ENCODE measurements around the gene KCTD4.
"Not testable (repeated sequence)": the region's sequence is repeated elsewhere in the genome, so short reads cannot be mapped to it uniquely, and the experiment has no call there.

The KCTD4 gene

GRCh38 chr13:45200701-45201232 lies at the start of gene KCTD4:
Gene KCTD4, minus strand, starts transcription at chr13:45201045. Its CDS starts 6,478 bp downstream, at chr13:45194567.
- DNase-seq: no peak

- DNase-seq: no peak
These were observed 48.8 kb upstream of the KCTD4 start for GRCh38 chr13:45249662-45250061.

GRCh38 chr13:45244736-45245135 lies 43.9 kb upstream of the KCTD4 start:
- not testable (repeated sequence) for DNase-seq

- no peak for DNase-seq
These were observed 42.2 kb upstream of the KCTD4 start for GRCh38 chr13:45243077-45243476.

GRCh38 chr13:45242524-45242923 lies 41.7 kb upstream of the KCTD4 start:
- DNase-seq: no peak

GRCh38 chr13:45242070-45242469 lies 41.2 kb upstream of the KCTD4 start:
- no peak for DNase-seq

- DNase-seq: no peak
These were observed 39.3 kb upstream of the KCTD4 start for GRCh38 chr13:45240143-45240542.

GRCh38 chr13:45238945-45239795 lies 38.3 kb upstream of the KCTD4 start:
- DNase-seq: no peak

- no peak for DNase-seq
These were observed 31.7 kb upstream of the KCTD4 start for GRCh38 chr13:45232591-45232990.

GRCh38 chr13:45231722-45232121 lies 30.9 kb upstream of the KCTD4 start:
- no peak for DNase-seq

GRCh38 chr13:45231305-45231704 lies 30.5 kb upstream of the KCTD4 start:
- DNase-seq: no peak

- no peak for DNase-seq
These were observed 28.3 kb upstream of the KCTD4 start for GRCh38 chr13:45229172-45229571.

- no peak for DNase-seq
These were observed 27.2 kb upstream of the KCTD4 start for GRCh38 chr13:45228002-45228401.

GRCh38 chr13:45226024-45226423 lies 25.2 kb upstream of the KCTD4 start:
- DNase-seq: no peak

- DNase-seq: no peak
These were observed 24.5 kb upstream of the KCTD4 start for GRCh38 chr13:45225370-45225769.

- DNase-seq: no peak
These were observed 23.3 kb upstream of the KCTD4 start for GRCh38 chr13:45224176-45224575.

GRCh38 chr13:45222919-45223318 lies 22.1 kb upstream of the KCTD4 start:
- DNase-seq: no peak

GRCh38 chr13:45222516-45222915 lies 21.7 kb upstream of the KCTD4 start:
- DNase-seq: no peak

GRCh38 chr13:45220403-45220802 lies 19.6 kb upstream of the KCTD4 start:
- no peak for DNase-seq

GRCh38 chr13:45219938-45220375 lies 19.1 kb upstream of the KCTD4 start:
- no peak for DNase-seq

GRCh38 chr13:45219123-45219891 lies 18.5 kb upstream of the KCTD4 start:
- DNase-seq: no peak

GRCh38 chr13:45218689-45219088 lies 17.8 kb upstream of the KCTD4 start:
- DNase-seq: no peak

GRCh38 chr13:45216193-45216592 lies 15.3 kb upstream of the KCTD4 start:
- DNase-seq: no peak

Data from CD4-positive, alpha-beta T cell treated with Interleukin-17A for 4 hours (primary cell).